DLD1 (cell line): Measurements from ENCODE around the gene DGKD.

Experiments used
- in situ Hi-C: cut with HindIII; loops from 2 replicates; pipeline ENCODE4 v1.10.0; 2017; ENCODE audit warnings: low sequenced_read_pairs

DGKD gene

DNA sequence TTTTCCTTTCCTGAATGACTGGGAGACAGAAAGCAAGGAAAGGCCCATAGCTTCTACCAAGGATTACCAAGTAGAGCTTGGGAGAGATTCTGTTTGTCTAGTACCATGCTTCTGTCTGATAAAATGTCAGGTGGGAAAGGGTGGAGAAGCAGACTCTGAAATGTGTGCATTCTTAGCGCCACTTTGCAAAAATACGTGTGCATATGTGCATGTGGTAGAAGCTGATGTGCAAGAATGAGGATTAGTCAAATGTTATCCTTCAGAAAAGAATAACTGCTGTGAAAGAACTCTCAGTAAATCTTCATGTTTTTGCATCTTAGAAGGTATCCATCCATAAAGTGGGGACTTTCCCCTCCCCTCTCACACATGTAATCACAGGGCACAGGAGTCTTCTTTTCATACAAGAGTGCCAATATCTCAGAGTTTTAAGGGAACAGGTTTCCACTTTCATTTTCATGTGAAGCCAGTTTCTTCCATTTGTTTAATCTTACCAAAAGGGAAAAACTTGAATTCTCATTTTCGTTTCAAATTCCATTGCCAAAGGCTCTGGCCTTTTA is 15.4 kb upstream of the DGKD start:
- in situ Hi-C loops, result no loop called here

DNA sequence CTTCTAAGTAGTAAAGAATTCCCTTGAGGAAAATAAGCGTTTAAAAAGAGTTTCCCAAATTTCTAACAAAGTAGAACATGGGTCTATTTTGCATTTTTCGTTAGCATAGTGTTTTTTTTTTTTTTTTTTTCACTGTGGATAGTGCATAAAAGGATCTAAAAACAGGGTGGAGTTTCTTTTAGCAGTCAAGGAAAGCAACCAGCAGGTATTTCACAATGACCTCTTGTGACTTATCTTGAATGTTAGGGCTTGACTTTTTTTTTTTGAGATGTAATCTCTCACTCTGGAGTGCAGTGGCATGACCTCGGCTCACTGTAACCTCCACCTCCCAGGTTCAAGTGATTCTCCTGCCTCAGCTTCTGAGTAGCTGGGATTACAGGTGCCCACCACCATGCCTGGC is 14.9 kb upstream of the DGKD start:
- in situ Hi-C loops, result no loop called here

DNA sequence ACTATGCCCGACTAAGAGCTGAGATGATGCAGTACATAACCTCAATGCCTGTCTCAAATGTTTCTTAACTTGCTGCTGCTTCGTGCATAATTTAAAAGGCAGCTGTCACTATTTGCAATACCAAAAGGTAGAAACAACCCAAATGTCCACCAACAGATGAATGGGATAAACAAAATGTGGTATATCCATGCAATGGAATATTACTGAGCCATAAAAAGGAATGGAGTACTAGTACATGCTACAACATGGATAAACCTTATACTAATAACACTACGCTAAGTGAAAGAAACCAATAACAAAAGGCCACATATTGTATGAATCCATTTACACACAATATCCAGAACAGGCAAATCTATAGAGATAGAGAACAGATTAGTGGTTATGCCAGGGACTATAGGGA is 13.0 kb upstream of the DGKD start:
- in situ Hi-C loops, result no loop called here

DNA sequence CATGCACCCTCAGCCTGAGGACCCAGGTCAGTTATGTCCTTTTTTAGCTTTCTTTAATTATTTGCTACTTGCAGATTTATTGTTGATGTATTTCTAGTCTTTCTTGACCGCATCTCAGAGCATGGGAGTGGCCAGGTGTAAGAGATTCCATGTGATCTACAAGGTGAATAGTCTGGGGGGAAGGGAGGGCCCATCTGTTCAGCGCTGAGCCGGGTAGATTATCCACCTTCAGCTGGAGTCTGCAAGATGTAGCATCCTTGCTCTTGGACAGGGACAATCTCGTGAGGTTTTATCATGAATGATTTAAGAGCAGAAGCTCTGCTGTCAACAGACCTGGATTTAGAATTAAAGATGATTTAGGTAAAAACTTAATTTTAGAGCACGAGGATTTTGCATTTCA is 12.0 kb upstream of the DGKD start:
- in situ Hi-C loops, result no loop called here

DNA sequence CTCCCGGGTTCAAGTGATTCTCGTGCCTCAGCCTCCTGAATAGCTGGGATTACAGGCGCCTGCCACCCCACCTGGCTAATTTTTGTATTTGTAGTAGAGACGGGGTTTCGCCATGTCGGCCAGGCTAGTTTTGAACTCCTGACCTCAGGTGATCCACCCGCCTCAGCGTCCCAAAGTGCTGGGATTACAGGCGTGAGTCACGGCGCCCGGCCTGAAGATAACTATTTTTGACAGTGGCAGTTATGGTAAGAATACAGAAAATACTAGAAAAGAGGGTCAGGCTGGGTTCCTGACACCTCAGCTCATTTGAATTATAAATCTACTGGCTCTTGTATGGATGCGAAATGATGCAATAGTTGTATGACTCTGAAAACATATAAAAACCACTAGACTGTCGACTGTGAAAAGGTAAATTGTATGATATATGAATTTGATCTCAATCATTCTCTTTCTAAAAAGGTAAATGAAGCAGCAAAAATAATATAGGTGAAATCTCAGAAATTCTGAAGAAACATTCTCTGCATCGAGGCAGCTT is 11.1 kb upstream of the DGKD start:
- in situ Hi-C loops, result no loop called here

DNA sequence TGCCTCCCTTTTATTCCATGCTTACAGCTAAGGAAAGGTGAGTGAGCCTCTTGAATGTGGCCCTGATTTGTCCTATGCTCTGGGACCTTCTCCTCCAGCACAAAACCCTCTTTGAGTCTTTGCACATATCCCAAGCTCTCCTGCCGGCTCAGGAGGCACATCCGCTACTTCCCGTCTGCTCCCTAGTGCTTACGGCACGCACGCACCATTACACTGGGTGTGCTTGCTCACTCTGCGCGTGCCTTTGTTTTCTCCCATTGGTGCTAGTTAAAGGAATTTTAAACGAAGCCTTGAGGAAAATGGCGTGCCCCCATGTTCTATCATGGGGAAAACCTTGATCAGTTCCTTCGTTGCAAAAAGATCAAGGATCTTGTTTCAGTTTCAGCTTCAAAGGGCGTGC is 7.9 kb upstream of the DGKD start:
- in situ Hi-C loops, result loop anchor here (5.0 kb wide), 2 partner anchors 51 to 59 kb away; no protein-coding TSS in a partner anchor

DNA sequence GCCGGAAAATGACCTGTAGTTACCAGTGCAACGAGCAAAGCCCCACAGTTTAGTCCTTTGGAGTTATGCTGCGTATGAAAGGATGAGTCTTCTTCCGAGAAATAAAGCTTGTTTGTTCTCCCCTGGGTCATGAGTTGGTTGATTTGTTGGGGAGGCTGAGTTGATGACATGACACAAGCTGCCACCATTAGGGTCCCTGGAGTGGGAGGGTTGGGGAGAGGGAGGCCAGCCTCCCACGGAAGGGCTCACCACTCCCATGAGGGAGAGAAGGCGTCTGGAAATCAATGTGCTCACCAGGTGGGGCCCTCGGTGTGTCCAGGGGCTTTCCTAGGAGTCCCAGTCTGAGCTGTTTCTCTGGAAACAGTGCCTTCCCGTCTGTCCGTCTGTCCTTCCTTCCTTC is 7.4 kb upstream of the DGKD start:
- in situ Hi-C loops, result loop anchor here (5.0 kb wide), 2 partner anchors 50 to 60 kb away; no protein-coding TSS in a partner anchor

DNA sequence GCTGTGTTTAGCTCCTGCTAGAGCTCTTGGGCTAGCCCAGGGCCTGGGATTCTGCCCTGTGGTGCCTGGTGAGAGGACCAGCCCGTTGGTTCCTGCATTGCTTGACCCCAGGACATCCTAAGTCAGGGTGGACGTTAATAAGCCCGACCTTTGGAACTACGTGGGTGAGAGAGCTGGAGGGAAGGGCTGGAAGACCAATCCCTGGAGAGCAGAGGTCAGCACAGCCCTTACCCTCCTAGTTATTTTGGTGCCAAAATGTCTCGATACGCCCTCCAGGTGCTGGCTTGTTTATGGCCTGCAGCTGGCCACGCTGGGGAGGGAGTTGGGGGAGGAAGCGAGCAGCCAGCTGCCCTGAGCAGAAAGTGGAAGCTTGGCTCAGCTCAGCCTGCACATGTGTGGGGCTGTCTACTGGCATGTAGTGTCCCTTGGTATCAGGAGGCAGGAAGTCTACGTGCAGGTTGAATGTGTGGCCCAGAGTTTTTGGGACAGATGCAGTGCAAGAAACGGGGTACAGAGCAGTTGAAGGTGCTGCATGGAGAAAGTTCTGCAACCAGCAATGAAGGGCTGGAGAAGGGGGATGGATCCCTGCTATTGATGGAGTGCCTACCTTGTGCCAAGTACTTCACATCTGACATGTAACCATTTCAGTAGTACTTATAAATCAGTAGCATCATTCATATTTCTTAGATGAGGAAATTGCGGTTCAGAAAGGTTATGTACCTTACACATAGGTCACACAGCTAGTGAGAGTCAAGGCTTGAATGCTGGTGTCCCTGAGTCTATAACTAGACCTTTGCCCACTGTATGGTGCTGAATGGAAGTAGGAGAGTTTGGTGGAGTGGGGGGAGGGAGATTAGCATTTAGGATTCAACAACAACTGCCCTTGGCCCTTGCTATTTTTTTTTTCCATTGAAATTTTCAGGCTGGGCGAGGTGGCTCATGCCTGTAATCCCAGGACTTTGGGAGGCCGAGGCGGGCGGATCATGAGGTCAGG is 5.0 kb upstream of the DGKD start:
- in situ Hi-C loops, result loop anchor here (5.0 kb wide), 2 partner anchors 48 to 62 kb away; no protein-coding TSS in a partner anchor

DNA sequence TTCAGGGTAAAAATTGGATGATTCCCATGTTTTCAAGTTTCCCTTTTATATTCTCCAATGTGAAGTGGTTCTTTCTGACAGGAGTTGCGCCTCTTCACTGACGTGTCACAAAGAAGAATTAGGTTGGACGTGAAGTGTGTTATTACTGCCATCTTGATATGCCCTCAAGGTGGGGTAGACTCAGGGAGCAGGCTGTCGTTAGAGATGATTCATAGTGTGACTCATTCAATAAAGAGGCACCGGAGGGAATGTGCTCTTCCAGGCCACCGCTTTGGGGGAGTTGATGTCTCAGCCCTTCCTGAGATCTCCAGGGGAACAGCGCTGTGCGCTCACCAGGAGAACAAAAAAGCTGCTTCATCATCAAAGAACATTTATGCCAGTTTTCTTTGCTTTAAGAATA is 3.6 kb upstream of the DGKD start:
- in situ Hi-C loops, result no loop called here

DNA sequence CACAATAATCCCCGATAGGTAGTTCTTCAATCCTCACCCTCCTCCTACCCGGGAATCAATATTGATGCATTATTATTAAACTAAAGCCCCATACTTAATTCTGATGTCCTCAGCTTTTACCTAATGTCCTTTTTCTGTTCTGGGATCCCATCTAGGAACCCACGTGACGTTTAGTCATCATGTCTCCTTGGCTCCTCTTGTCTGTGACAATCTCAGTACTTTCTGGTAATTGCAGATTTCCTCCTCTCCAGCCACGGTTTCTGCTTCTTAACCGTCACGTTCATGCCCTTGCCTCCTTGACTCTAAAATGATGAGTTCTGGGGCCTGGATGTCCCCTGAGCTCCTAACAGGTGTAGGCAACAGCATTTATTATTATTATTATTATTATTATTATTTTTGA is 2.9 kb upstream of the DGKD start:
- in situ Hi-C loops, result no loop called here

DNA sequence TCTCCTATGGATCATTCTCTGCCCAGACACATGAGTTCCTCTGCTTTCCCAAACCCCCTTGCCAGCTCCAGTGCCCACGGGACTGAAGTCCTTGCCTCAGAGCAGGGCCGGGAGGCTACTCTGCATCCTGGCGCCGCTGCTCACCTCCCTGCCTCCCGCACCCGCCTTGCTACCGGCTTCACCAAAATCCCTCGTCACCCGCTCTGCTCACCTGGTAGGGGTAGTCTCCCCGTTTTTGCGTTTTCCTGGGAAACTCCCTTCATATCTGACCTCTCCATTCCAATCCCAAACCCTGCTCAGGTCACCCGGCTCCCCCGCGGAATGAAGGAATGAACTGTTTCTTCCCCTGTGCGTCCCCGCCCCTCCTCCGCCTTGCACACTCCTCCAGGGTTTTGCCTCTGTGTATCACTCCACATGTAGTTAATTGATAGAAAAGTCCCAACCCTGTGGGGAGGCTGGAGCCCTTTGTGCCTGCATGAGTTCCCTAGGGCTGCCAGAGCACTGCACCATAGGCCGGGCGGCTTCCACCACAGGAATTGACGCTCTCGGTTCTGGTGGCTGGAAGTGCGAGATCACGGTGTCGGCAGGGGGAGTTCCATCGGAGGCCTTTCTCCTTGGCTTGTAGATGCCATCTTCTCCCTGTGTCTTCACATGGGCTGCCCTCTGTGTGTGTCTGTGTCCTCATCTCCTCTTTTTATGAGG is 2.0 kb upstream of the DGKD start:
- in situ Hi-C loops, result no loop called here

DNA sequence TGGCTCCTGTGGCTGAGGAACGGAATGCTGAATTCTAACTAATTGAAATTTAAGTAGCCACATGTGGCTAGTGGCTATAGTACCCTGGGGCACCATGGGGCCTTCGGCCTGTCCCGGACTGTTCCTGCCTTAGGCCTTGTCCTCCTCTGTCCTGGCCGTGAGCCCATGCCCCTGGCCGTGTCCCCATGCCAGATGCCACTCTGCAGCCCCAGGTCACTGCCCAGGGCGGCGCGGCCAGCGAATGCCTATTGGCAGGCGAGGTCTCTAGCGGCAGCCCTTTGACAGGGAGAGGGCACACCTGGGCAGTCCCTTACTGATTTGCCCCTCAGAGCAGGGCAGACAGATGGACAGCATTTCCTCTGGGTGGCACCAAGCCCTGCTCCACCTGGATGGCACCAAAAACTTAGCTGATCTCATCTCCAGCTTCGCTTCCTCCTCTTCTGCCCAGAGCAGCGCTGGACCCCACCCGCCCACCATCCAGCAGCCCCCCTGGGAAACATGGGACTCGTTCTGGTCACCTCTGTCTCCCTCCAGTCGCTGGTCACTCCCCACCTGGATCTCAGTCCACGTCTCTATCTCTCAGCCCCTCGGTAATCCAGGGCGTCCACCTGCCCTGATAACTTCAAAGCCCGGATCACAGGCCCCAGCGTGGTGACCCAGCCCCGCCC is 1.1 kb upstream of the DGKD start:
- in situ Hi-C loops, result no loop called here

DNA sequence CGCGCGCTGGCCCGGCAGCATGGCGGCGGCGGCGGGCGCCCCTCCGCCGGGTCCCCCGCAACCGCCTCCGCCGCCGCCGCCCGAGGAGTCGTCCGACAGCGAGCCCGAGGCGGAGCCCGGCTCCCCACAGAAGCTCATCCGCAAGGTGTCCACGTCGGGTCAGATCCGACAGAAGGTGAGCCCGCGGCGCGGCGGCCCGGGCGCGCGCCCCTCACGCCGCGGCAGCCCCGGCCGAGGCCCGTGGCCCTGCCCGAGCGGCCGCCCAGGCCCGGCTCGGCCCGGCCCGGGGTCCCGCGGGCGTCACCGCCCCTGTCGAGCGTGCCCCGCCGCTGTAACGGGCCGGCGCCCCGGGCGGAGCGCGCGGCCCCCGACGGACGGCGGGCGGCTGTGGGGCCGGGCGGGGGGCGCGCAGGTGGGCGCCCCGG is 218 bp downstream of the DGKD start:
- in situ Hi-C loops, result no loop called here

DNA sequence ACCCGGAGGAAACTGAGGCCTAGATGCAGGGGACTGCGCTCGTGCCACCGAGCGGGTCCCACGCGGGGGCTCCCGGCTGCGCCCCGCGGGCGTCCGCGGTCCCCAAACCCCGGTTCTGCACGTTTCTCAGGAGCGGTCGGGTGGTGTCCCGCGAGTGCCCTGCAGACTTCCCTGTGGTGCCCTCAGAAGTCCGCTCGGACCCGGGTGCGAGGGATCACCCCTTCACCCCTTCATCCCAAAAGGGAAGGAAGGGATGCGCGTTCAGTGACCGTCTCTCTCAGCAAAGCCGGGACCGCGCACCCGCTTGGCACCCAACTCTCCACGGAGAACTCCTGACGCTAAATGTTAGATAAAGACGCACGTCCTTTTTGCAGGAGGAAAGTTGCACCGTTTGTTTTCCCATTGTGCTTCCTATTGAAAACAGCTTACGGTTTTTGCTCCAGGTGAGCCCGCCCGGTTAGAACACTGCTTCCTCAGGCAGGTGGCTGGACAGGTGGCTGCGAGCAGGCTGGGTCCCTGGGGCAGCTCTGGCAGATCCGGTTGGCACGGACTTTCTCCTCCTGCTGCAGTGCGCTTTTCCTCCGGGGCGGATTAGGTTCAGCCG is 779 bp downstream of the DGKD start:
- in situ Hi-C loops, result no loop called here

DNA sequence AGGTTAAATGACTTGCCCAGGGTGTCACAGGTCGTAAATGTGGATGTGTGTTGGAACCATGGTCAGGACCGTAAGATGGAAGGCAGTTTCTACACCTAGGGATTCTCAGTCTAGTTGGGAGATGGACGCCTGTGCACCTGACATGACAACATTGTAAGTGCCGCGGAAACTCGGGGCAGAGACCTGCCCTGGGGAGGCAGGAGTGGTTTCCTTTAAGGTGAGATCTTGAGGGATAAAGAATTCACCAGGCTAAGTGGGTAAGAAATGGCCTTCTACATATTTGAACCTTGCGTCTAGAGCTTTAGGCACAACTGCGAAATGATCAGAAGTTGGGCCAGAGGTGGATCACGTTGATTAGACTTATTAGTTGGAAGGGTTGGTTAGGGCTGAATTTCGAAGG is 1.6 kb downstream of the DGKD start:
- in situ Hi-C loops, result no loop called here

DNA sequence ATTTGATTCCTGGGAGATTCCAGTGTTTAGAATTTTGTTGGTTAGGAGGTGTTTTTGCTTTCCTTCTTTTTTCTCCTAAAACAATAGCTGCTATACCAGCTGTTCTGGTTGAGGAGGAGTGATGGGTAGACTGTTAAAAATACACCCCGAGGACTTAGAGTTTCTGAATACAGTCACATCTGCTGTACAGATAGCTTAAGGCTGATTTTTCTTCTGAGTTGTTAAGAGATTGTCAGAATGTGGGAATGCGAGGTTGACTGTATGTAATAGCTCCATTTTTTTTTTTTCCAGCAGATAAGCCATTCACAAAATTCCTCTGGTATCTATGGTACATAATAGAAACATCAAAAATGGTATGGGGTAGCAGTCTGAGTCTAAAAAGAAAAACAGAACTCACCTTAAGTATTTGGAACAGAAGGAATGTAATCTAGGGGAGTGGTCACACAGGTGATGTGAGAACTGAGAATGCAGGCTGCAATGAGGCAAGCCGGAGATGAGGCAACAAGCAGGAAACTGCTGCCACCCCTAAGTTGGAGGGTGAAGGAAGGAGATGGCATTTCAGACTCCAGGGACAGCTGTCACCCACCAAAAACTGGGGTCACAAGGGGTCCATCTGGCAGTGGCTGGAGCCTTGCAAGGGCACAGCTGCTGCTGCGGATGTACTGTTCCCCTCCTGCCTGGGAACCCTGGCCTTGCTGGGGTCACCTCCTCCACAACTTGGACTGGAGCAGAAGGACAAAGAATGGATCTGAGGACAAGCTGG is 2.4 kb downstream of the DGKD start:
- in situ Hi-C loops, result no loop called here

DNA sequence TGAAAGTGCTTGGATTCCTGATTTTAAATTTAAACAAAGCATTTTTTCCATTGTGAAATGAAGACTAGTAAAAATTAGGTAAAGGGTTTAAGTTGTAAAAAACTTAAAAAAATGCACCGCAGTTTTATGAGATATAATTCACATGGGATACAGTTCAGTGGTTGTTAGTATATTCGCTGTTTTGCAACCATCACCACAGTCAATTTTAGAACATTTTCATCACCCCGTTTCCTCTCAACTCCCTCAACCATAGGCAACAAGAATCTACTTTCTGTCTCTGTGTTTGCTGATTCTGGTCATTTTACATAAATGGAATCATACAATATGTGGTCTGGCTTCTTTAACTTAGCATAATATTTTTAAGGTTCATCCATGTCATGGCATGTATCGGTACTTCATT is 4.0 kb downstream of the DGKD start:
- in situ Hi-C loops, result no loop called here

DNA sequence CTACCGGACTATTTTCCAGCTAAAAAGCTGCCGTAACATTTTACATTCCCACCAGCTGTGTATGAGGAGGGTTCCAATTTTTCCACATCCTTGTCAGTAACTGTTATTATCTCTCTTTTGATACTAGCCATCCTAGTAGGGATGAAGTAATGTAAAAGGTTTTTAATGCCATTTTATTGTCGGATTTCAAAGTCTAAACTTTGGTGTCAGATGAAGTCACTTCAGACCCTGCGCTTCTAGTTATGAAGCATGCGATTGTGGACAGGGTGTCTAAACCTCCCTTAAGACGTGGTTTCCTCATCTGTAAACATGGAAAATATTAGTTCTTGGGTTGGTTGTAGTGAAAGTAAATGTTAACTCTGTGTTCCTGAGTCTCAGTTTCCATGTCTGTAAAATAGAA is 4.7 kb downstream of the DGKD start:
- in situ Hi-C loops, result no loop called here

DNA sequence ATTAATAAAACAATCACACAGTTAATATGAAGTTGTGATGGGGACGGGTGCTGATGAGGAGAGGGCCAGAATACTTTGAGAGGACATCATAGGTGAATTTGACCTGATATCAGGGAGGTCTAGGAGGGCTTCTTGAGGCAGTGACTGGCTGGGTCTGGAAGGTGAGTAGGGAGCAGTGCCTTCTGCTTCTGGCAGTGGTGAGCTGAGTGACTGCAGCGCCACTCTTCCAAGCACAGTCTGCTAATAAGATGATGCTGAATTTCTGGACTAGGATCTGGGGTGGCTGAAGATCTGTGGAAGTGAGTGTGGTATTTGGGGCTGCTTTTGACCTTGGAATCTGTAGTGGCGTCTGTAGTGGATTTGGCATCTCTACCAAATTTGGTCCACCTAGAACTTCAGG is 5.5 kb downstream of the DGKD start:
- in situ Hi-C loops, result no loop called here

DNA sequence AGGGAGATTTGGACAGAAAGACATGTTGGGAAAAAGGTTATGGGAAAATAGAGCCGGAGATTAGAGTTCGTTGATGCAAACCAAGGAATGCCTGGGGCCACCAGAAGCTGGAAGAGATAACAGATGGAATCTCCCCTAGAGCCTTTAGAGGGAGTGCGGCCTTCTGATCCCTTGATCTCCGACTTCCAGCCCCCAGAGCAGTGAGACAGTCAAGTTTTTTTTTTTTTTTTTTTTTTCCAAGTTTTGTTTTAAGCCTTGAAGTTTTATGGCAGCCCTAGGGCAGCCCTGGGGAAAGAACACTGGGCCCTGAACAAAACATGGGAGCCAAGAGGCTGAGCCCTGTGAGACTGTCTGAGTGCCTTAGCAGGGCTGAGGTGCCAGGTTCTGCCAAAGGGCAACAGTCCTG is 6.5 kb downstream of the DGKD start:
- in situ Hi-C loops, result no loop called here
